ENCODE data around the gene DHFR2.

DNA sequence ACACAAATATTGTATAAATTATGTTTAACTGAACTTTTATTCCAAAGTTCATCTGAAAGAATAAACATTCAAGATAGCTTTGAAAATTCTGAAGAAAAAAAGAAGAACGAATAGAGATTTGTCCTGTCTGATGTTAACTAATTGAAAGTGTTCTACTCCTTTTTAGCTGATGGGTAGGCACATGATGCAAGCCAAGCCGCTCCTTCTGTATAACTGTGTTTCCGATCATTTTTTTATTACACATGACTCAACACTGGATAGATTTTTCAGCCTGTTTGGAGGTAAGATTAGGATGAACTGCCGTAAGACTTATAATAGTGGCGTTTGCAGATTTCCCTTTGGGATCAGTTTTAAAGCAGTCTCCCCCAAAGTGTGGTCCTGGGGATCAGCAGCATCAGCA lies 19.2 kb upstream of the DHFR2 start:
- TF ChIP-seq RARB (CRISPR knock-in tag; IDR thresholded peaks at IDR 0.05) = no peak
- TF ChIP-seq ZFP3 (CRISPR knock-in tag; IDR thresholded peaks at IDR 0.05) = no peak
- TF ChIP-seq ESRRG (CRISPR knock-in tag; IDR thresholded peaks at IDR 0.05) = no peak
- TF ChIP-seq ARNTL (CRISPR knock-in tag; IDR thresholded peaks at IDR 0.05; ENCODE audit: borderline replicate concordance, low read depth) = no peak
- no peak for TF ChIP-seq PPARA (CRISPR knock-in tag; IDR thresholded peaks at IDR 0.05; ENCODE audit: borderline replicate concordance)
- TF ChIP-seq ZC3H10 (CRISPR knock-in tag; IDR thresholded peaks at IDR 0.05) = no peak
- TF ChIP-seq ZNF565 (CRISPR knock-in tag; conservative IDR thresholded peaks at IDR 0.05; ENCODE audit: low read depth) = no peak
- TF ChIP-seq POU6F1 (CRISPR knock-in tag; IDR thresholded peaks at IDR 0.05; ENCODE audit: borderline replicate concordance, low read depth) = no peak
- TF ChIP-seq, protein P1, sequence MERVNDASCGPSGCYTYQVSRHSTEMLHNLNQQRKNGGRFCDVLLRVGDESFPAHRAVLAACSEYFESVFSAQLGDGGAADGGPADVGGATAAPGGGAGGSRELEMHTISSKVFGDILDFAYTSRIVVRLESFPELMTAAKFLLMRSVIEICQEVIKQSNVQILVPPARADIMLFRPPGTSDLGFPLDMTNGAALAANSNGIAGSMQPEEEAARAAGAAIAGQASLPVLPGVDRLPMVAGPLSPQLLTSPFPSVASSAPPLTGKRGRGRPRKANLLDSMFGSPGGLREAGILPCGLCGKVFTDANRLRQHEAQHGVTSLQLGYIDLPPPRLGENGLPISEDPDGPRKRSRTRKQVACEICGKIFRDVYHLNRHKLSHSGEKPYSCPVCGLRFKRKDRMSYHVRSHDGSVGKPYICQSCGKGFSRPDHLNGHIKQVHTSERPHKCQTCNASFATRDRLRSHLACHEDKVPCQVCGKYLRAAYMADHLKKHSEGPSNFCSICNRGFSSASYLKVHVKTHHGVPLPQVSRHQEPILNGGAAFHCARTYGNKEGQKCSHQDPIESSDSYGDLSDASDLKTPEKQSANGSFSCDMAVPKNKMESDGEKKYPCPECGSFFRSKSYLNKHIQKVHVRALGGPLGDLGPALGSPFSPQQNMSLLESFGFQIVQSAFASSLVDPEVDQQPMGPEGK (CRISPR knock-in tag; IDR thresholded peaks at IDR 0.05; ENCODE audit: borderline replicate concordance) = no peak
- no peak for TF ChIP-seq BACH2 (CRISPR knock-in tag; IDR thresholded peaks at IDR 0.05; ENCODE audit: borderline replicate concordance)
- no peak for TF ChIP-seq CREB5 (CRISPR knock-in tag; IDR thresholded peaks at IDR 0.05; ENCODE audit: low read depth)
